AG10803 (cell line): ENCODE measurements around the gene NISCH.

Experiments
- DNase-seq: peaks from one replicate; pipeline ENCODE4 v3.0.0; 2010; ENCODE audit warnings: low read depth
- H3K4me3 ChIP-seq: 2 replicates; pipeline ENCODE4 v1.5.1; 2011; ENCODE audit warnings: mild to moderate bottlenecking, low read length, control low read depth
- TF ChIP-seq, protein P1 (sequence below): conservative IDR thresholded peaks from 2 replicates; pipeline ENCODE4 v1.5.1; 2011; ENCODE audit warnings: mild to moderate bottlenecking, low read length, control low read depth, inconsistent platforms

NISCH gene

DNA sequence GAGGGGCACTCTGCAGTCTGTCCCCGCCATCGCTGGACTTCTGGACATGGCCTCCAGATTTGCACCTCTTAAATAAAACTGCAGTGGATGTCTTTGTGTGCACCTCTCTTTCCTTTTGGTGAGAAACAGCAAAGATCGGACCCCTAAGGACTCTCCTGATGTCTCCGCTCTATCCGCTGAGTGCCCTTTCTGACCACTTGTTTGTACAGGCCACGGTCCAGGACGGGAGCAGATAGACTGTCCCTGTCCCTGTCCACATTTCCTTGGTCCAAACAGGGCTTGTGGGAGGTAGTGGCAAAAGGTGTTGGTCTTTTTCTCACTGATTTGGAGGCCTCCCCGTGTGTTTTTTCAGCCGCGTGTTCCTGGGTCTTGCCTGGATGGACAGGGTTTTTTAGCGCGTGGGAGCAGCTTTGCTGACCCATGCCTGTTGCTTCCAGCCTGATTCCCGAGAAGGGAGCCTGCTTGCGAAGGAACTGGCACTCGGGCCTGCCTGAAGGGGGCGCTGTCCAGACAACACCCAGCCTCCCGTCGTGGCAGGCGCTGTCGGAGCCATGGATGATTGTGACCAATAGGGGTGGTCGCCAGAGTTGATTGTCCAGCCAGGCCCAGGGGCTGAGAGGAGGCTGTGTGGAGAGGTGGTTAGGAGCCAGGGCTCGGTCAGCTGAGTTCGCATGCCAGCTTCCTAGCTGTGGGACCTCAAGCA lies 26.6 kb downstream of the NISCH start:
- H3K4me3 ChIP-seq: no peak overlapping the region
- DNase-seq: no peak
- TF ChIP-seq, protein P1, sequence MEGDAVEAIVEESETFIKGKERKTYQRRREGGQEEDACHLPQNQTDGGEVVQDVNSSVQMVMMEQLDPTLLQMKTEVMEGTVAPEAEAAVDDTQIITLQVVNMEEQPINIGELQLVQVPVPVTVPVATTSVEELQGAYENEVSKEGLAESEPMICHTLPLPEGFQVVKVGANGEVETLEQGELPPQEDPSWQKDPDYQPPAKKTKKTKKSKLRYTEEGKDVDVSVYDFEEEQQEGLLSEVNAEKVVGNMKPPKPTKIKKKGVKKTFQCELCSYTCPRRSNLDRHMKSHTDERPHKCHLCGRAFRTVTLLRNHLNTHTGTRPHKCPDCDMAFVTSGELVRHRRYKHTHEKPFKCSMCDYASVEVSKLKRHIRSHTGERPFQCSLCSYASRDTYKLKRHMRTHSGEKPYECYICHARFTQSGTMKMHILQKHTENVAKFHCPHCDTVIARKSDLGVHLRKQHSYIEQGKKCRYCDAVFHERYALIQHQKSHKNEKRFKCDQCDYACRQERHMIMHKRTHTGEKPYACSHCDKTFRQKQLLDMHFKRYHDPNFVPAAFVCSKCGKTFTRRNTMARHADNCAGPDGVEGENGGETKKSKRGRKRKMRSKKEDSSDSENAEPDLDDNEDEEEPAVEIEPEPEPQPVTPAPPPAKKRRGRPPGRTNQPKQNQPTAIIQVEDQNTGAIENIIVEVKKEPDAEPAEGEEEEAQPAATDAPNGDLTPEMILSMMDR: peak; percentile 43

DNA sequence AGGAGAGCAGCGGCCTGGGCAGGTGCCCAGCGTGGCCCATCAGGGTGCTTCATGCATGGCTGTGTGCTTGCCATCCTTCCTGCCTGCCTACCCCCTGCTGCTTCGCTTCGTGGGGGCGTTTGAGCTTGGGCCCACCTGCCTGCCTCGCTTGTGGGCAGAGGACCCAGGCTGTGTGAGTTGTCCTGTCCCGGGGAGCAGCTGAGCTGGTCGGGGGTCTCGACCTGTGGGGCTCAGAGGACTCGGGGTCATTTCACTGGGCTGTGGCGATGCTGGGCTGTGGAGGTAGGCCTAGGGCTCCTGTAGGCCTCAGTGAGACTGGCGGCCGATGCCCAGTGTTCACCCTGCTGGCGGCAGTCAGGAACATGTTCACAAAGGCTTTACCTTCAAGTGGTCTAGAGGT lies 27.7 kb downstream of the NISCH start:
- DNase-seq: no peak
- TF ChIP-seq, protein P1: no peak
- no peak overlapping the region for H3K4me3 ChIP-seq

DNA sequence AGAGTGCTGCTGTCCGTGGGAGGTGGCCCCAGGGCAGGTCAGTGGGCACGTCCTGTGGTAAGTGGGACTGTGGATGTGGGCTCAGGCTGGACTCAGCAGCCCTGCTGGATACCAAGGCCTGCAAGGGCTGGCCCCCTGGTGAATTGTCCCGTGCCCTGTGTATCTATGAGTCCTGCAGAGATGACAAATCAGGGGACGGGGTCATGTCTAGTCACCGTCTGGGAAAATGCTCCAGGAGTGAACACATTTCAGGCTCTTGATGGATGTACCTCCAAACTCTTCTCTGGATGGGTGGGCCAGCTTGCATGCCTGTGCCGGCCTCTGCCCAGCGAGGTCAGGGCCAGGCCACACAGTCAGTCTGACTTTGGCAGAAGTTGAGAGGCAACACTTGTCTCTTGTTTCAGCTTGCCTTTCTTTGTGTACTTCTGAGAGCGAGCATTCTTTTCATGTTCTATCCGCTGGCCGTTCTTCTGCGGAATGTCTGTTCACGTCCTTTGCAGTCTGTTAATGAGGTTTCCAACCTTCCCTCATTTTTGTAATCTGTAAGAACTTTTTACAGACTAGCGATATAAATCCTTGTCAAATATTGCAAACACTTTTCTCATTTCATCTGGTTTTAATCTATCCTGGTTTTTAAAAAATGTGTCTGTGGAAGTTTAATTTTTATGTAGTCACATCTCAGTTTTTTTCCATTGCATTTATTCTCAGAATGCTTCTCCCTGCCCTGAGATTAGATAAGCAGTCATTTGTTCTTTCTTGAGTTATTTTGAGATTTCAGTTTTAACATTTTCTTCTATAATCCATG lies 28.4 kb downstream of the NISCH start:
- DNase-seq: peak; percentile 96
- TF ChIP-seq, protein P1: no peak
- no peak overlapping the region for H3K4me3 ChIP-seq

DNA sequence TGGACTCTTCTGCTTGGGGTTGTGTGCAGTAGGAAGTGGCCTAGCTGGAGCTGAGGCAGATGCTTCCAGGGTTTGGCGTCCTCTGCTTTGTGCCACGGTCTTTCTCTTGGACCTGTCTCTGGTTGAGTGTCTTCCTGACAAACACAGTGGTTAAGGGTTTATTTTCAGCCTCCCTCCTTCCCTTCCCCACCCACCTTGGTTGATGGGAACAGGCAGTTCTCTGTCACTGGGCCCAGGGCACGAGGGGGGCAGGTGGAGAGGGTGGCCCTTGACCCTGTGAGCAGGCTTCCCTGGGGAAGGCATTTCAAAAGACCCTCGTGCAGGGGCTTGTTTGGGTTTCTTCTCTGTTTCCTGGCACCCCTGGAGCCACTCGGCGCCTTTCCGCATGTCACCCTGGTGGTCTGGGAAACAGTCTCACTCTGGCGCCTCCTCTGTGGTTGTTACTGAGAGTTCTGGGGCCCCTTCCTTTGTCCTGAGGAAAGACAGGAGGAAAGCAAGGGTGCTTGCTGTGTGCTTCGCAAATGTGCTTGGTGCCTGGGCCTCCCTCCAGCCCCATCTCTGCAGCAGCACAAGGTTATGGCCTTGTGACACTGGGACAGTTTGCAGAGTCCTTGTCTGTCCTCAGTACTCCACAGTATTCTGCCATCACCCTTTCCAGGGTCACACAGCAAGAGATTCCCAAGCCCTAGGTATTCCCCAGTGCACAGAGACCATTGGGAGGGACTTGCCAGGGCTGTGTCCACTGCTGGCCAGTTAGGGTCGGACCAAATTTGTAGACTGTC lies 29.5 kb downstream of the NISCH start:
- TF ChIP-seq, protein P1: no peak
- H3K4me3 ChIP-seq: no peak overlapping the region
- no peak for DNase-seq

DNA sequence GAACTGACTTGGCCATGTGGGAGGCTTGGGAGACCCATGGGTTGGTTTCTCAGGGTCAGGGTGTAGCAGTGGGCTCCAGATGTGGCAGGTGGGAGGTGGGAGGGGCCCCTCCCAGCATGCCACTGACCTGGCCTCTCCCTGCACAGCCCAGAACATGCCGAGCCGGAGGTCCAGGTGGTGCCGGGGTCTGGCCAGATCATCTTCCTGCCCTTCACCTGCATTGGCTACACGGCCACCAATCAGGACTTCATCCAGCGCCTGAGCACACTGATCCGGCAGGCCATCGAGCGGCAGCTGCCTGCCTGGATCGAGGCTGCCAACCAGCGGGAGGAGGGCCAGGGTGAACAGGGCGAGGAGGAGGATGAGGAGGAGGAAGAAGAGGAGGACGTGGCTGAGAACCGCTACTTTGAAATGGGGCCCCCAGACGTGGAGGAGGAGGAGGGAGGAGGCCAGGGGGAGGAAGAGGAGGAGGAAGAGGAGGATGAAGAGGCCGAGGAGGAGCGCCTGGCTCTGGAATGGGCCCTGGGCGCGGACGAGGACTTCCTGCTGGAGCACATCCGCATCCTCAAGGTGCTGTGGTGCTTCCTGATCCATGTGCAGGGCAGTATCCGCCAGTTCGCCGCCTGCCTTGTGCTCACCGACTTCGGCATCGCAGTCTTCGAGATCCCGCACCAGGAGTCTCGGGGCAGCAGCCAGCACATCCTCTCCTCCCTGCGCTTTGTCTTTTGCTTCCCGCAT lies 31.8 kb downstream of the NISCH start:
- DNase-seq: no peak
- TF ChIP-seq, protein P1: no peak
- no peak overlapping the region for H3K4me3 ChIP-seq

DNA sequence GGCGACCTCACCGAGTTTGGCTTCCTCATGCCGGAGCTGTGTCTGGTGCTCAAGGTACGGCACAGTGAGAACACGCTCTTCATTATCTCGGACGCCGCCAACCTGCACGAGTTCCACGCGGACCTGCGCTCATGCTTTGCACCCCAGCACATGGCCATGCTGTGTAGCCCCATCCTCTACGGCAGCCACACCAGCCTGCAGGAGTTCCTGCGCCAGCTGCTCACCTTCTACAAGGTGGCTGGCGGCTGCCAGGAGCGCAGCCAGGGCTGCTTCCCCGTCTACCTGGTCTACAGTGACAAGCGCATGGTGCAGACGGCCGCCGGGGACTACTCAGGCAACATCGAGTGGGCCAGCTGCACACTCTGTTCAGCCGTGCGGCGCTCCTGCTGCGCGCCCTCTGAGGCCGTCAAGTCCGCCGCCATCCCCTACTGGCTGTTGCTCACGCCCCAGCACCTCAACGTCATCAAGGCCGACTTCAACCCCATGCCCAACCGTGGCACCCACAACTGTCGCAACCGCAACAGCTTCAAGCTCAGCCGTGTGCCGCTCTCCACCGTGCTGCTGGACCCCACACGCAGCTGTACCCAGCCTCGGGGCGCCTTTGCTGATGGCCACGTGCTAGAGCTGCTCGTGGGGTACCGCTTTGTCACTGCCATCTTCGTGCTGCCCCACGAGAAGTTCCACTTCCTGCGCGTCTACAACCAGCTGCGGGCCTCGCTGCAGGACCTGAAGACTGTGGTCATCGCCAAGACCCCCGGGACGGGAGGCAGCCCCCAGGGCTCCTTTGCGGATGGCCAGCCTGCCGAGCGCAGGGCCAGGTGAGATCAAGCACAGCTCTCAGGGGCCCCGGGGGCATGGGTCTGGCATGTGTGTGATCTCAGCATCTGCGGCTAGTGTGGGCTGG lies 32.6 kb downstream of the NISCH start:
- TF ChIP-seq, protein P1: no peak
- H3K4me3 ChIP-seq: no peak overlapping the region
- DNase-seq: no peak
